Hindlimb muscle (tissue), 1 donor: ENCODE data around the gene ZNF560. TPM values are rescaled to one million over a fixed set of nuclear protein-coding genes. Genes with fewer than 3 reads are reported as not detected.
A peak's percentile ranks its signal among the peaks of the same experiment; 100 is the strongest.
"Not testable (repeated sequence)": the region's sequence is repeated elsewhere in the genome, so short reads cannot be mapped to it uniquely, and the experiment has no call there.

Experiments
- DNase-seq: peaks from one replicate; pipeline ENCODE4 v3.0.0-alpha.2; 2013
- polyA plus RNA-seq: library from polyadenylated mRNA; unstranded; fragments of 120-200 nt; gene quantifications from one replicate; pipeline ENCODE4 v1.2.1, GENCODE V29; 2013; ENCODE audit not compliant: insufficient read length

Gene ZNF560
- 0.53 TPM for polyA plus RNA-seq

- DNase-seq, result no peak
Measured at GRCh38 chr19:9498183-9498902, at the start of gene ZNF560. ZNF560 (minus strand) TSS chr19:9498616; CDS start chr19:9475313, 23,303 bp downstream.

GRCh38 chr19:9547870-9548269 is 49.5 kb upstream of the ZNF560 start:
- no peak for DNase-seq

GRCh38 chr19:9541281-9541680 is 42.9 kb upstream of the ZNF560 start:
- not testable (repeated sequence) for DNase-seq

GRCh38 chr19:9539921-9540320 is 41.5 kb upstream of the ZNF560 start:
- not testable (repeated sequence) for DNase-seq

- DNase-seq, result not testable (repeated sequence)
Measured at GRCh38 chr19:9539201-9539600, 40.8 kb upstream of the ZNF560 start.

GRCh38 chr19:9538183-9539058 is 40.0 kb upstream of the ZNF560 start, which contains the start of gene ZNF426:
ZNF426 (minus strand) TSS chr19:9538645; CDS start chr19:9536232, 2,413 bp downstream.
- peak; percentile 93 for DNase-seq

GRCh38 chr19:9535934-9536333 is 37.5 kb upstream of the ZNF560 start:
- no peak for DNase-seq

GRCh38 chr19:9531933-9532332 is 33.5 kb upstream of the ZNF560 start:
- DNase-seq, result no peak

GRCh38 chr19:9528757-9529336 is 30.4 kb upstream of the ZNF560 start:
- DNase-seq, result no peak

GRCh38 chr19:9523885-9524474 is 25.6 kb upstream of the ZNF560 start:
- DNase-seq, result no peak

- no peak for DNase-seq
Measured at GRCh38 chr19:9507285-9507684, 8.9 kb upstream of the ZNF560 start.

- no peak for DNase-seq
Measured at GRCh38 chr19:9500796-9501195, 2.4 kb upstream of the ZNF560 start.

- DNase-seq, result no peak
Measured at GRCh38 chr19:9494096-9494495, 4.3 kb downstream of the ZNF560 start.

- no peak for DNase-seq
Measured at GRCh38 chr19:9487016-9487415, 11.4 kb downstream of the ZNF560 start.

GRCh38 chr19:9485140-9485539 is 13.3 kb downstream of the ZNF560 start:
- no peak for DNase-seq

GRCh38 chr19:9474975-9475374 is 23.4 kb downstream of the ZNF560 start:
- DNase-seq, result no peak

GRCh38 chr19:9467161-9467560 is 31.3 kb downstream of the ZNF560 start:
- no peak for DNase-seq

GRCh38 chr19:9461938-9462337 is 36.5 kb downstream of the ZNF560 start:
- no peak for DNase-seq

- no peak for DNase-seq
Measured at GRCh38 chr19:9456018-9456689, 42.3 kb downstream of the ZNF560 start.

GRCh38 chr19:9453953-9454352 is 44.5 kb downstream of the ZNF560 start:
- no peak for DNase-seq

GRCh38 chr19:9445037-9445436 is 53.4 kb downstream of the ZNF560 start:
- no peak for DNase-seq

- no peak for DNase-seq
Measured at GRCh38 chr19:9436358-9436757, 62.1 kb downstream of the ZNF560 start.
